ENCODE data around the gene CADM2. TPM values are rescaled to one million over a fixed set of nuclear protein-coding genes. Genes with fewer than 3 reads are reported as not detected.

CADM2 gene
- total RNA-seq, 1 donor from 2014 or later = 3.3 TPM

DNA sequence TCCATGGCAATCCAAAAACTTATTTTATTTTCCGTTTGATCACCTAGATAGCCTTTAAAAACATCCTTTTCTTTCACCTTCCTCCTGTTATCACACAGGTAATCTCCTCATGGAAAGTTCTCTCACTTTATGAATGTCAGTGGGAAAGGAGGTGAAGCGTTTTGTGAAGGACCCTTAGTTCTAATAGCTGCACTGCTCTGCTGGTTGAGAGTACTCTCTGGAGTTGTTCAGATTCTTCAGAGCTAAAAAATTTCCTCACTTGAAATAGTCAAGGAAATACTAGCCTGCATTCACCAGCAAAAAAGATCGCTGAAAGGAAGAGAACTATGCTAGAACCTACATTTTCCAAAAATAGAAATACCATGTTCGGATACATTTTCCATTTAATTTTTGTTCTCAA lies 1097.2 kb downstream of the CADM2 start:
- H3K4me3 Mint-ChIP-seq = no peak overlapping the region
- H3K9me3 Mint-ChIP-seq = no peaks in the 10 kb centered on the region
- DNase-seq (ENCODE audit: low spot score in 2 of 2, unreplicated experiment in 2 of 2) = no peak
- no peaks in the 10 kb centered on the region for H3K36me3 Mint-ChIP-seq
- no peak overlapping the region for H3K27ac Mint-ChIP-seq
- TF ChIP-seq, protein P1, sequence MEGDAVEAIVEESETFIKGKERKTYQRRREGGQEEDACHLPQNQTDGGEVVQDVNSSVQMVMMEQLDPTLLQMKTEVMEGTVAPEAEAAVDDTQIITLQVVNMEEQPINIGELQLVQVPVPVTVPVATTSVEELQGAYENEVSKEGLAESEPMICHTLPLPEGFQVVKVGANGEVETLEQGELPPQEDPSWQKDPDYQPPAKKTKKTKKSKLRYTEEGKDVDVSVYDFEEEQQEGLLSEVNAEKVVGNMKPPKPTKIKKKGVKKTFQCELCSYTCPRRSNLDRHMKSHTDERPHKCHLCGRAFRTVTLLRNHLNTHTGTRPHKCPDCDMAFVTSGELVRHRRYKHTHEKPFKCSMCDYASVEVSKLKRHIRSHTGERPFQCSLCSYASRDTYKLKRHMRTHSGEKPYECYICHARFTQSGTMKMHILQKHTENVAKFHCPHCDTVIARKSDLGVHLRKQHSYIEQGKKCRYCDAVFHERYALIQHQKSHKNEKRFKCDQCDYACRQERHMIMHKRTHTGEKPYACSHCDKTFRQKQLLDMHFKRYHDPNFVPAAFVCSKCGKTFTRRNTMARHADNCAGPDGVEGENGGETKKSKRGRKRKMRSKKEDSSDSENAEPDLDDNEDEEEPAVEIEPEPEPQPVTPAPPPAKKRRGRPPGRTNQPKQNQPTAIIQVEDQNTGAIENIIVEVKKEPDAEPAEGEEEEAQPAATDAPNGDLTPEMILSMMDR (IDR thresholded peaks at IDR 0.05; ENCODE audit: unreplicated experiment) = no peak
- H3K27me3 Mint-ChIP-seq (ENCODE audit: low read depth) = peaks cover 9% of the 10 kb centered on the region
- peaks cover 13% of the 10 kb centered on the region for H3K4me1 Mint-ChIP-seq

DNA sequence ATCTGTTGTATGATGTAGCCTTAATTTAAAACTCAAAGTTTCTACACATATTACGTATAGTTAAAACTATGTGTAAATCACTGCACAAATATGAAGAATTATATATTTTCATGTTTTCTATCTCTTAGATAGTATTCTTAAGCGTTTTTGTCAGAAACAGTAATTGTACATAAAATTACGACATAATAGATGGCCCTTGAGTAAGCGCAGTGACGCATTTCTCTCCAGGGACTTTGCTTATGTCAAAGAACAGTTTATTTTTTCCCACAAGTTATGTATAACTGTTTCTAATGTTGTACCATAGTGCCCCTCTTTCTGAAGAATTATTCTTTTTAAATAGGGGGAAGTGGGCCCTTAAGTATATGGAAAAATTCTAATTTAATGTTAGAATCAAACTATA lies 1098.2 kb downstream of the CADM2 start:
- TF ChIP-seq, protein P1 (IDR thresholded peaks at IDR 0.05; ENCODE audit: unreplicated experiment) = no peak
- no peaks in the 10 kb centered on the region for H3K9me3 Mint-ChIP-seq
- H3K27me3 Mint-ChIP-seq (ENCODE audit: low read depth) = peaks cover 9% of the 10 kb centered on the region
- no peaks in the 10 kb centered on the region for H3K36me3 Mint-ChIP-seq
- H3K4me3 Mint-ChIP-seq = no peak overlapping the region
- peaks cover 15% of the 10 kb centered on the region for H3K4me1 Mint-ChIP-seq
- no peak for DNase-seq (ENCODE audit: low spot score in 2 of 2, unreplicated experiment in 2 of 2)
- H3K27ac Mint-ChIP-seq = no peak overlapping the region

DNA sequence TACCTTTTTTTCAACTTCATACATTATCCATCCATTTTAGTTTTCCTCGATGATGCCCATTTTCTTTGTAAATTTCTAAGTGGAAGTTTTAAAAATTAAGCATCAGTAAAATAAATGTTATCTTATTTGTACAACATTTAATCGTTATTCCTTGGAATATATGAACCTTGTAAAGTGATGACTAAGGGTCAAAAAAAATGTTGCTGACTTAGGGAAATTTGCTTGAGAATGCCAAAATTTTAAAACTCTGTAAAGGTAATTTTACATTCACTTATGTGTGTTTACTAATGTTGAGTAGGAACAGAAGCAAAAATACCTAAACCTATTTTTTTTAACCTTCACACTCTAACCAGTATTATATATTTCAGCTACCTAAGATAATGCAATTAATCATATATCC lies 1115.0 kb downstream of the CADM2 start:
- no peaks in the 10 kb centered on the region for H3K9me3 Mint-ChIP-seq
- TF ChIP-seq, protein P1 (IDR thresholded peaks at IDR 0.05; ENCODE audit: unreplicated experiment) = no peak
- H3K36me3 Mint-ChIP-seq = no peaks in the 10 kb centered on the region
- H3K27ac Mint-ChIP-seq = no peak overlapping the region
- no peak overlapping the region for H3K4me3 Mint-ChIP-seq
- H3K27me3 Mint-ChIP-seq (ENCODE audit: low read depth) = no peaks in the 10 kb centered on the region
- no peaks in the 10 kb centered on the region for H3K4me1 Mint-ChIP-seq
- no peak for DNase-seq (ENCODE audit: low spot score in 2 of 2, unreplicated experiment in 2 of 2)

DNA sequence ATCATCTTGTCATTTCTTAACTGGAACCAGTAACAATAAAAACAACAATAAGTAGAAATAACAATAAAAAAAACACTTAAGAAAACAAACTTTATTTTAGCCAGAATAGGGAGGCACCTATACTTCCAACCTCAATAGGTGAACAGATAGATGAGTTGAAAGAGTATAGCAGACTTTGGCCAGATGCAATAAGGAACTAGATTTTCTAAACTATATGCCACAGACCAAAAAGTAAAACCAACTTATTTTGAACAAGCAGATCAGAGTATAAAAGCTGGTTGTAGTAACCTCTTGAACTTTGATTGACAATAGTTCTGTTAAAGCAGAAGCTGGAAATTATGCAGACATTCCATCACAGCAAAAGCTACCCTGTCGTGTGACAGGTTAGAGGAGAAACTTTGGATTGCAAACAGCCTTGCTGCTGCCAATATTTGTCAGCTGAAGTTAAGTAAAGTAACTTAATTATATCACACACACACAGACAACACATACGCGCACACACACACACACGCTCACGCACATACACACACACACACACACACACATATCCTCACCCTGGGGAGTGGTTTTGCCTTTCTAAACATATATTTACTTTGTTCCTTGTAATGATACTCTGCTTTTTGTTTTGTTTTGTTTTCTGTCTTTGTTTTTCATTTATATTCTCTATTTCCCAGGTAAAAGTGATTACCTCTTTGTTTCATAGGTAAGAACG lies 1128.5 kb downstream of the CADM2 start:
- Mint-ChIP-seq H3K4me1 (peaks cover 11% of the 10 kb centered on the region), H3K4me3 (no peak overlapping the region), H3K36me3 (peaks cover 4% of the 10 kb centered on the region), H3K27ac (no peak overlapping the region), H3K9me3 (peaks cover 14% of the 10 kb centered on the region), H3K27me3 (ENCODE audit: low read depth) (no peaks in the 10 kb centered on the region)
- DNase-seq (ENCODE audit: low spot score in 2 of 2, unreplicated experiment in 2 of 2) = no peak
- TF ChIP-seq, protein P1 (IDR thresholded peaks at IDR 0.05; ENCODE audit: unreplicated experiment) = no peak

DNA sequence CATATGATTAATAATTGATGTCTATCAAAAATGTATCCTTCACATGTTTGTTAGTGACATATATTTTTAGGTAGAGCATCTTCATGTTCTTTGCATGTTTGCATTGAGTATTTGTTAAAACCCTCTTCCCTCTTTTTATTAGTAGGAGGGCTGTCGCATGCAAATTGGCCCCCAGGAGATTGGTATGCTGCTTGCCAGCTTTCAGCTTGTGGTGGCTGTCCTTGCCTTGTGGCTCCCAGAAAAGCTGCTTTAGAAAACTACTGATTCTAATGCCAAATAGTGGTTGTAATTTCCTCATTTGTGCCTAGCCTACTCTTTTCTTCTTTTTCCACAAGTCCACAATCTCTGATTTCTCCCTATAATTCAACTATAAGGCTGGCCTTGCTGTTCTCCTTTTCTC lies 1145.4 kb downstream of the CADM2 start:
- peaks cover 2% of the 10 kb centered on the region for H3K27me3 Mint-ChIP-seq (ENCODE audit: low read depth)
- no peak for DNase-seq (ENCODE audit: low spot score in 2 of 2, unreplicated experiment in 2 of 2)
- H3K4me3 Mint-ChIP-seq = no peak overlapping the region
- no peak overlapping the region for H3K27ac Mint-ChIP-seq
- TF ChIP-seq, protein P1 (IDR thresholded peaks at IDR 0.05; ENCODE audit: unreplicated experiment) = no peak
- H3K36me3 Mint-ChIP-seq = peaks cover 4% of the 10 kb centered on the region
- H3K9me3 Mint-ChIP-seq = peaks cover 23% of the 10 kb centered on the region
- H3K4me1 Mint-ChIP-seq = no peaks in the 10 kb centered on the region
